ENCODE results near the gene GALNT12. TPM values are rescaled to one million over a fixed set of nuclear protein-coding genes. Genes with fewer than 3 reads are reported as not detected.

GALNT12 gene
- polyA plus RNA-seq, 1 donor (not counting 4 experiments of a cell fraction or from before 2014, with no cell fraction given), result 1.8 TPM

DNA sequence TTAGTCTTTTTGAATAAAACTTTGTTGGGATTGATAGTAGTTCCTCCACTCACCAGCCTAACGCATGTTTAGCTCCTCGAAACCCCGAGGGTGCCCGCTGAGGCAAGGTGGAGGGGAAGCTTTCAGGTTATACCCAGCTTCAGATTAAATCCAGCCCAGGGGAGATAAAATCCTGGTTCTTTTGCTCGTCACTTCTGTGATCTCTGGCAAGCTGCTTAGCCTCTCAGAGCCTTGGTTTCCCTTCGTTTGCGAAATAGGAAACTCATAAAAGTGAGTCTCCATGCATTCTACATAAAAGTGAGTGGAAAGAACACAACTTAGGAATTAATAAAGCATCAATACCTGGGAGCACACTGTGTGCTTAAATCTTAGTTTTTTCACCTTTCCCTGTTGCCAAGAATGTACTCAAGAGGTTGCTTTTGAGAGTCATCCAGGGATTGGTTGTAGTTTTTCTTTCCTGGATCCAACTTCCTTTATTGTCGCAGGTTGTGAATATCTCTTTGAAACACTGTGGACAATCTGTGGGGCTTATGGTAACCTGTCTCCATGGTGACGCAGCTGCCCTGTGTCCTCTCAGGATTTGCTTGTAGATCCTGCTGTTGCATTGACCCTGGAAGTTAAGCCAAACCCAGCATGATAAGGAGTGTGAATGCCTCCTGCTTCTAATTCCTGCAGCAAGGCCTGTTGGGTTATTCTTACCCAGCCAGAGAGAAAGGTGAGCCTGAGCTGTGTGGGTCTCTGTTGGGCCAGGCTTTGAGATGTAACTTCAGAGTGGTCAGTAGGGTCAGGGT is 2.0 kb downstream of the GALNT12 start:
- H3K36me3 ChIP-seq (ENCODE audit: control insufficient read depth in 2 of 2, extremely low read depth in 1 of 2, insufficient read depth in 2 of 2, low read length in 2 of 2), result no peaks in the 10 kb centered on the region
- H2AFZ ChIP-seq (ENCODE audit: control insufficient read depth, low read length), result no peak overlapping the region
- H4K20me1 ChIP-seq (ENCODE audit: control insufficient read depth, extremely low read depth, insufficient read depth, low read length), result no peaks in the 10 kb centered on the region
- no peak for TF ChIP-seq EZH2 (IDR thresholded peaks at IDR 0.05; ENCODE audit: low read length)
- TF ChIP-seq, protein P1, sequence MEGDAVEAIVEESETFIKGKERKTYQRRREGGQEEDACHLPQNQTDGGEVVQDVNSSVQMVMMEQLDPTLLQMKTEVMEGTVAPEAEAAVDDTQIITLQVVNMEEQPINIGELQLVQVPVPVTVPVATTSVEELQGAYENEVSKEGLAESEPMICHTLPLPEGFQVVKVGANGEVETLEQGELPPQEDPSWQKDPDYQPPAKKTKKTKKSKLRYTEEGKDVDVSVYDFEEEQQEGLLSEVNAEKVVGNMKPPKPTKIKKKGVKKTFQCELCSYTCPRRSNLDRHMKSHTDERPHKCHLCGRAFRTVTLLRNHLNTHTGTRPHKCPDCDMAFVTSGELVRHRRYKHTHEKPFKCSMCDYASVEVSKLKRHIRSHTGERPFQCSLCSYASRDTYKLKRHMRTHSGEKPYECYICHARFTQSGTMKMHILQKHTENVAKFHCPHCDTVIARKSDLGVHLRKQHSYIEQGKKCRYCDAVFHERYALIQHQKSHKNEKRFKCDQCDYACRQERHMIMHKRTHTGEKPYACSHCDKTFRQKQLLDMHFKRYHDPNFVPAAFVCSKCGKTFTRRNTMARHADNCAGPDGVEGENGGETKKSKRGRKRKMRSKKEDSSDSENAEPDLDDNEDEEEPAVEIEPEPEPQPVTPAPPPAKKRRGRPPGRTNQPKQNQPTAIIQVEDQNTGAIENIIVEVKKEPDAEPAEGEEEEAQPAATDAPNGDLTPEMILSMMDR (optimal IDR thresholded peaks at IDR 0.05 in 1 of 3, IDR thresholded peaks at IDR 0.05 in 1 of 3, conservative IDR thresholded peaks at IDR 0.05 in 1 of 3; ENCODE audit: extremely low read depth in 1 of 3, insufficient read depth in 2 of 3, low read length in 3 of 3), result no peak
- FAIRE-seq (no peak), DNase-seq (ENCODE audit: low read depth, low spot score) (no peak)
- H3K9ac ChIP-seq (ENCODE audit: control insufficient read depth, extremely low read depth, insufficient read depth, low read length), result no peak overlapping the region
- H3K4me3 ChIP-seq (ENCODE audit: control insufficient read depth in 2 of 3, extremely low read depth in 1 of 3, insufficient read depth in 2 of 3, low read depth in 1 of 3, low read length in 3 of 3), result no peak overlapping the region
- no peaks in the 10 kb centered on the region for H3K9me3 ChIP-seq (ENCODE audit: control insufficient read depth, low read depth, low read length)
- no peaks in the 10 kb centered on the region for H3K27me3 ChIP-seq (ENCODE audit: control insufficient read depth, extremely low read depth, insufficient read depth, low read length)
- dilution Hi-C loops (cut with MboI; ENCODE audit: extremely low pct_ligation_motif_present, low sequenced_read_pairs), result no loop called here
- no peaks in the 10 kb centered on the region for H3K79me2 ChIP-seq (ENCODE audit: control insufficient read depth, insufficient read depth, low read length)
- peaks cover 34% of the 10 kb centered on the region for H3K4me1 ChIP-seq (ENCODE audit: control insufficient read depth, extremely low read depth, insufficient read depth, low read length)
- no peak overlapping the region for H3K4me2 ChIP-seq (ENCODE audit: control insufficient read depth, extremely low read depth, insufficient read depth, low read depth, low read length)
- H3K9me1 ChIP-seq (ENCODE audit: control insufficient read depth, extremely low read depth, insufficient read depth, low read length), result no peaks in the 10 kb centered on the region
- no peak overlapping the region for H3K27ac ChIP-seq (ENCODE audit: control insufficient read depth, insufficient read depth, low read length)

- DNase-seq (ENCODE audit: low read depth, low spot score) (no peak), FAIRE-seq (no peak)
- dilution Hi-C loops (cut with MboI; ENCODE audit: extremely low pct_ligation_motif_present, low sequenced_read_pairs), result no loop called here
- Histone ChIP-seq H3K4me3 (ENCODE audit: control insufficient read depth in 2 of 3, extremely low read depth in 1 of 3, insufficient read depth in 2 of 3, low read depth in 1 of 3, low read length in 3 of 3) (no peak overlapping the region), H3K27me3 (ENCODE audit: control insufficient read depth, extremely low read depth, insufficient read depth, low read length) (no peaks in the 10 kb centered on the region), H3K9me3 (ENCODE audit: control insufficient read depth, low read depth, low read length) (no peaks in the 10 kb centered on the region), H3K36me3 (ENCODE audit: control insufficient read depth in 2 of 2, extremely low read depth in 1 of 2, insufficient read depth in 2 of 2, low read length in 2 of 2) (no peaks in the 10 kb centered on the region), H3K9ac (ENCODE audit: control insufficient read depth, extremely low read depth, insufficient read depth, low read length) (no peak overlapping the region), H3K79me2 (ENCODE audit: control insufficient read depth, insufficient read depth, low read length) (no peaks in the 10 kb centered on the region), H4K20me1 (ENCODE audit: control insufficient read depth, extremely low read depth, insufficient read depth, low read length) (no peaks in the 10 kb centered on the region), H2AFZ (ENCODE audit: control insufficient read depth, low read length) (no peak overlapping the region), H3K27ac (ENCODE audit: control insufficient read depth, insufficient read depth, low read length) (no peak overlapping the region), H3K9me1 (ENCODE audit: control insufficient read depth, extremely low read depth, insufficient read depth, low read length) (no peaks in the 10 kb centered on the region), H3K4me2 (ENCODE audit: control insufficient read depth, extremely low read depth, insufficient read depth, low read depth, low read length) (no peak overlapping the region), H3K4me1 (ENCODE audit: control insufficient read depth, extremely low read depth, insufficient read depth, low read length) (peaks cover 34% of the 10 kb centered on the region)
- TF ChIP-seq, protein P1 (optimal IDR thresholded peaks at IDR 0.05 in 1 of 3, IDR thresholded peaks at IDR 0.05 in 1 of 3, conservative IDR thresholded peaks at IDR 0.05 in 1 of 3; ENCODE audit: extremely low read depth in 1 of 3, insufficient read depth in 2 of 3, low read length in 3 of 3), result no peak
- no peak for TF ChIP-seq EZH2 (IDR thresholded peaks at IDR 0.05; ENCODE audit: low read length)
These were observed 2.8 kb downstream of the GALNT12 start for GRCh38 chr9:98810102-98810842.
